Gastroesophageal sphincter (tissue), 3 donors: ENCODE results near the gene SSR4.

Source experiments
- EP300 ChIP-seq: sonication (generic); formaldehyde crosslinking; IDR thresholded peaks from one replicate; pipeline ENCODE4 v1.6.1; 2017; ENCODE audit warnings: antibody characterized with exemption, mild to moderate bottlenecking
- POLR2A ChIP-seq, 2 donors: fragments of 450-650 bp; IDR thresholded peaks; one replicate each; pipeline ENCODE4 v1.6.1; 2017; ENCODE audit warnings: antibody characterized with exemption in 2 of 2, mild to moderate bottlenecking in 2 of 2, moderate library complexity in 1 of 2
- POLR2AphosphoS5 ChIP-seq: sonication (generic); formaldehyde crosslinking; IDR thresholded peaks from one replicate; pipeline ENCODE4 v1.6.1; 2017; ENCODE audit warnings: antibody characterized with exemption
- TF ChIP-seq, protein P1 (sequence below), 4 experiments: fragments of 200-600 bp in 2 of 4; fragments of 450-650 bp in 2 of 4; sonication (generic) in 1 of 4; IDR thresholded peaks; one replicate each; pipeline ENCODE4 v1.5.1; 2017 to 2019; ENCODE audit warnings: antibody characterized with exemption in 4 of 4, mild to moderate bottlenecking in 2 of 4, moderate library complexity in 2 of 4

DNA sequence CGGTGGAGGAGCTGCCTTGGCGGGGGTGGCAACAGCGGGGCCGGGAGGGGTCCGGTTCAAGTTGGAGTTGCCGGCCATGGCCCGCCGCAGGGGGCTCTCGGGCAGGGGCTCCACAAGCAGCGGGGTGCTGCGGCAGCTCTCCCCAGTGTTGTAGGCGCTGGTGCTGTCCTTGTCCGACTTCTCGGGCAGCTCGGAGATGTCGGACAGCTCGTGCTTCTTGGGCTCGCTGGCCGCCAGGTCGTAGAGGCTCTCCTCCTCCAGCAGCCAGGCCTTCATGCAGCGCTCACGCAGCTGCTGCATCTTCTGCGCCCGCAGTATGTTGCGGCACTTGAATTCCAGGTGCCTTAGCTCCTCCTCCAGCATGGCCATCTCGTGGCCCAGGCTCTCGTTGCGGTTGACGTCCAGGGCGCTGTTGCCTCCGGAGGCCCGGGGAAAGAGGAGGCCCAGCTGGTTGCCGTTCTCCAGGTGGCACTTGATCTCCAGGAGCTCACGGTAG, 9.7 kb downstream of the SSR4 start:
- no peak for TF ChIP-seq POLR2A (IDR thresholded peaks at IDR 0.05)
- TF ChIP-seq, protein P1, sequence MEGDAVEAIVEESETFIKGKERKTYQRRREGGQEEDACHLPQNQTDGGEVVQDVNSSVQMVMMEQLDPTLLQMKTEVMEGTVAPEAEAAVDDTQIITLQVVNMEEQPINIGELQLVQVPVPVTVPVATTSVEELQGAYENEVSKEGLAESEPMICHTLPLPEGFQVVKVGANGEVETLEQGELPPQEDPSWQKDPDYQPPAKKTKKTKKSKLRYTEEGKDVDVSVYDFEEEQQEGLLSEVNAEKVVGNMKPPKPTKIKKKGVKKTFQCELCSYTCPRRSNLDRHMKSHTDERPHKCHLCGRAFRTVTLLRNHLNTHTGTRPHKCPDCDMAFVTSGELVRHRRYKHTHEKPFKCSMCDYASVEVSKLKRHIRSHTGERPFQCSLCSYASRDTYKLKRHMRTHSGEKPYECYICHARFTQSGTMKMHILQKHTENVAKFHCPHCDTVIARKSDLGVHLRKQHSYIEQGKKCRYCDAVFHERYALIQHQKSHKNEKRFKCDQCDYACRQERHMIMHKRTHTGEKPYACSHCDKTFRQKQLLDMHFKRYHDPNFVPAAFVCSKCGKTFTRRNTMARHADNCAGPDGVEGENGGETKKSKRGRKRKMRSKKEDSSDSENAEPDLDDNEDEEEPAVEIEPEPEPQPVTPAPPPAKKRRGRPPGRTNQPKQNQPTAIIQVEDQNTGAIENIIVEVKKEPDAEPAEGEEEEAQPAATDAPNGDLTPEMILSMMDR (IDR thresholded peaks at IDR 0.05), result no peak
- TF ChIP-seq EP300, result no peak
- no peak for TF ChIP-seq POLR2AphosphoS5
